Spleen (tissue), 11 donors: ENCODE results near the gene MEIS3. TPM values are rescaled to one million over a fixed set of nuclear protein-coding genes. Genes with fewer than 3 reads are reported as not detected.

Experiments used
- DNase-seq: peaks from one replicate; pipeline ENCODE4 v3.0.0-alpha.2; 2020
- H3K27ac ChIP-seq, 8 donors: fragments of 200-600 bp; sonication (generic) in 7 of 8; 1 replicate in 4 of 8; 2 replicates in 4 of 8; pipeline versions ENCODE4 v1.5.0 to v1.8.0; 2016 to 2021; ENCODE audit warnings: inconsistent platforms in 4 of 8, mild to moderate bottlenecking in 4 of 8, moderate library complexity in 1 of 8
- H3K27me3 ChIP-seq, 7 donors: fragments of 200-600 bp; sonication (generic) in 6 of 7; replicated peaks in 1 of 7; 1 replicate in 4 of 7; 2 replicates in 3 of 7; pipeline versions ENCODE4 v1.5.0 to v1.8.0; 2016 to 2021; ENCODE audit warnings: inconsistent platforms in 3 of 7, mild to moderate bottlenecking in 1 of 7
- H3K36me3 ChIP-seq, 6 donors: fragments of 200-600 bp; sonication (generic) in 5 of 6; 1 replicate in 4 of 6; 2 replicates in 2 of 6; pipeline versions ENCODE4 v1.5.0 to v1.8.0; 2016 to 2021; ENCODE audit warnings: inconsistent platforms in 2 of 6
- H3K4me1 ChIP-seq, 6 donors: fragments of 200-600 bp; sonication (generic) in 5 of 6; 1 replicate in 3 of 6; 2 replicates in 3 of 6; pipeline versions ENCODE4 v1.5.0 to v1.8.0; 2016 to 2021; ENCODE audit warnings: inconsistent platforms in 3 of 6
- H3K4me3 ChIP-seq, 8 donors: fragments of 200-600 bp; sonication (generic) in 7 of 8; 1 replicate in 4 of 8; 2 replicates in 4 of 8; pipeline versions ENCODE4 v1.5.0 to v1.8.0; 2016 to 2021; ENCODE audit warnings: inconsistent platforms in 4 of 8, mild to moderate bottlenecking in 4 of 8, moderate library complexity in 2 of 8
- H3K9me3 ChIP-seq, 8 donors: fragments of 200-600 bp; sonication (generic) in 7 of 8; 1 replicate in 4 of 8; 2 replicates in 4 of 8; pipeline versions ENCODE4 v1.5.0 to v1.8.0; 2016 to 2021; ENCODE audit warnings: inconsistent platforms in 4 of 8
- POLR2A ChIP-seq, 3 donors: fragments of 450-650 bp; IDR thresholded peaks; one replicate each; pipeline ENCODE4 v1.5.1; 2017; ENCODE audit warnings: antibody characterized with exemption in 3 of 3, mild to moderate bottlenecking in 1 of 3
- POLR2AphosphoS5 ChIP-seq, 3 donors: sonication (generic); formaldehyde crosslinking; IDR thresholded peaks; one replicate each; pipeline ENCODE4 v1.5.1; 2017; ENCODE audit warnings: antibody characterized with exemption in 3 of 3
- WGBS, 5 donors: extraction: QIAGEN DNeasy Blood & Tissue Kit in 3 of 5; methylation state at CpG; one replicate each; pipeline versions ENCODE4 v1.1.5 to v1.1.7; 2013 to 2018; 5-methylcytosine and 5-hydroxymethylcytosine counted together
- intact Hi-C: fragments of 100-400 bp; cut with DNase I; formaldehyde crosslinking; loops from one replicate; pipeline ENCODE4 v1.15.0; 2023; ENCODE audit warnings: low total_unique reads
- polyA plus RNA-seq, 3 donors: library from polyadenylated mRNA; stranded (reverse); fragments of 200-250 nt; gene quantifications; one replicate each; pipeline ENCODE4 v1.2.1, GENCODE V29; 2013
- total RNA-seq, 7 donors: library from RNA; depleted of rRNA in 3 of 7; stranded (reverse); fragments of >200 nt in 3 of 7; fragmentation: NEBNext Ultra II Directional in 4 of 7; extraction: Animal tissue kit (Norgen Biotek cat#: 25700) in 4 of 7; gene quantifications; one replicate each; pipeline versions ENCODE4 v1.1.0 to v1.2.1, GENCODE V29; 2016 to 2021
- TF ChIP-seq, protein P1 (sequence below), 11 experiments: fragments of 200-600 bp in 7 of 11; fragments of 450-650 bp in 4 of 11; sonication (generic) in 4 of 11; IDR thresholded peaks in 8 of 11; conservative IDR thresholded peaks in 3 of 11; 1 replicate in 7 of 11; 2 replicates in 4 of 11; pipeline versions ENCODE4 v1.4.0 to v1.8.0; 2016 to 2021; ENCODE audit warnings: antibody characterized with exemption in 11 of 11, inconsistent platforms in 4 of 11, mild to moderate bottlenecking in 1 of 11
- donor health status: healthy with polysubstance abuse.
- donor health status: DM: no; HTN: no; CAD: no; lungs with moderate emphysema.
- donor health status: DM: no; HTN: no; CAD: no.
- donor health status: Bipolar disorder and iron deficiency.
- donor health status: healthy.
- donor health status: DM: no; HTN: no; CAD: no.
- donor health status: DM: yes; HTN: yes; CAD: no.

Gene MEIS3
- total and polyA plus RNA-seq, 10 donors = 4.3 to 10.4 (median 7.1) TPM

DNA sequence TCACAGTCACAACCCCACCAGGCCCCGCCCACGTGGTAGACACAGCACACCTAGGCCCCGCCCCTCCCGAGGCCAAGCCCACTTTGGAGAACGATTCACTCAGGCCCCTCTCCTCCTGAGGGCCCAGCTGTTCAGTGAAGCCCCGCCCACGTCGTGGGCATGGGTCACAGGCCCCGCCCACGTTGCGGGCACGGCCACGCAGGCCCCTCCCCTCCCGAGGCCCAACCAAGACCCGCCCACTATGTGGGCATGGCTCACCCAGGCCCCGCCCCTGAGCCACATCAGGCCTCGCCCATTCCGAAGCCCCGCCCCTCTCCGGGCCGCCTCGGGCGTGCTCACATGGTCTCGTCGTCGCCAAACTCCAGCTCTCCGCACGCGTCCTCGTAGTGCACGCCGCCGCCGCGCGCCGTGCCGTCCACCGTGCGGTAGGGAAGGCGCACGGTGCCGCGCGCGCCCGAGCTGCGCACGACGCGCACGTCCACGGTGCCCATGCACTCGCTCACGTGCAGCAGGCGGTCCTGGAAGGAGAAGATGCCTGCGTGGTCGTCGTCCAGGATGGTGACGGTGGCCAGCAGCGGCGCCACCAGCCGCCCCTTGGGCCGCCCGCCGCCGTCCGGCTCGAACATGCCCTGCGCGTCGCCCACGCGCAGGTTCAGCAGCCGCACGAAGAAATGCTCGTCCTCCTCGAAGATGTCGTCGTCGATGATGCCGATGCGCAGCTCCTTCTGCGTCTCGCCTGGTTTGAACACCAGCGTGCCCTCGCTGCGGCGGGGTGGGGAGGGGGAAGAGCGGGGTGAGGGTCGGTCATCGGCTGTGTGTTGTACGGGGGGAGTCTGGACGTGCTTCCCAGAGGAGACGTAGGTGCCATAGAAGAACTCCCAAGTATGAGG is 28.4 kb upstream of the MEIS3 start:
- H3K27me3 ChIP-seq = peaks cover 5 to 91% (median 64%) of the 10 kb centered on the region in 7 donors
- peaks cover 0 to 12% (median 0%) of the 10 kb centered on the region in 8 donors for H3K9me3 ChIP-seq
- H3K27ac ChIP-seq = no peak overlapping the region
- no peak for TF ChIP-seq POLR2A (IDR thresholded peaks at IDR 0.05)
- no peak for TF ChIP-seq POLR2AphosphoS5 (IDR thresholded peaks at IDR 0.05)
- TF ChIP-seq, protein P1, sequence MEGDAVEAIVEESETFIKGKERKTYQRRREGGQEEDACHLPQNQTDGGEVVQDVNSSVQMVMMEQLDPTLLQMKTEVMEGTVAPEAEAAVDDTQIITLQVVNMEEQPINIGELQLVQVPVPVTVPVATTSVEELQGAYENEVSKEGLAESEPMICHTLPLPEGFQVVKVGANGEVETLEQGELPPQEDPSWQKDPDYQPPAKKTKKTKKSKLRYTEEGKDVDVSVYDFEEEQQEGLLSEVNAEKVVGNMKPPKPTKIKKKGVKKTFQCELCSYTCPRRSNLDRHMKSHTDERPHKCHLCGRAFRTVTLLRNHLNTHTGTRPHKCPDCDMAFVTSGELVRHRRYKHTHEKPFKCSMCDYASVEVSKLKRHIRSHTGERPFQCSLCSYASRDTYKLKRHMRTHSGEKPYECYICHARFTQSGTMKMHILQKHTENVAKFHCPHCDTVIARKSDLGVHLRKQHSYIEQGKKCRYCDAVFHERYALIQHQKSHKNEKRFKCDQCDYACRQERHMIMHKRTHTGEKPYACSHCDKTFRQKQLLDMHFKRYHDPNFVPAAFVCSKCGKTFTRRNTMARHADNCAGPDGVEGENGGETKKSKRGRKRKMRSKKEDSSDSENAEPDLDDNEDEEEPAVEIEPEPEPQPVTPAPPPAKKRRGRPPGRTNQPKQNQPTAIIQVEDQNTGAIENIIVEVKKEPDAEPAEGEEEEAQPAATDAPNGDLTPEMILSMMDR (IDR thresholded peaks at IDR 0.05 in 8 of 11, conservative IDR thresholded peaks at IDR 0.05 in 3 of 11) = no peak
- 8 to 23% (median 10%) methylated on average over 67 to 95 of the region's 95 CpGs for WGBS, 5 donors
- H3K4me3 ChIP-seq = peak overlapping the region in 2 of 8 donors; percentile 10 to 50
- peaks cover 22 to 43% (median 39%) of the 10 kb centered on the region in 6 donors for H3K4me1 ChIP-seq
- H3K36me3 ChIP-seq = no peaks in the 10 kb centered on the region
- intact Hi-C loops = no loop called here
- no peak for DNase-seq

DNA sequence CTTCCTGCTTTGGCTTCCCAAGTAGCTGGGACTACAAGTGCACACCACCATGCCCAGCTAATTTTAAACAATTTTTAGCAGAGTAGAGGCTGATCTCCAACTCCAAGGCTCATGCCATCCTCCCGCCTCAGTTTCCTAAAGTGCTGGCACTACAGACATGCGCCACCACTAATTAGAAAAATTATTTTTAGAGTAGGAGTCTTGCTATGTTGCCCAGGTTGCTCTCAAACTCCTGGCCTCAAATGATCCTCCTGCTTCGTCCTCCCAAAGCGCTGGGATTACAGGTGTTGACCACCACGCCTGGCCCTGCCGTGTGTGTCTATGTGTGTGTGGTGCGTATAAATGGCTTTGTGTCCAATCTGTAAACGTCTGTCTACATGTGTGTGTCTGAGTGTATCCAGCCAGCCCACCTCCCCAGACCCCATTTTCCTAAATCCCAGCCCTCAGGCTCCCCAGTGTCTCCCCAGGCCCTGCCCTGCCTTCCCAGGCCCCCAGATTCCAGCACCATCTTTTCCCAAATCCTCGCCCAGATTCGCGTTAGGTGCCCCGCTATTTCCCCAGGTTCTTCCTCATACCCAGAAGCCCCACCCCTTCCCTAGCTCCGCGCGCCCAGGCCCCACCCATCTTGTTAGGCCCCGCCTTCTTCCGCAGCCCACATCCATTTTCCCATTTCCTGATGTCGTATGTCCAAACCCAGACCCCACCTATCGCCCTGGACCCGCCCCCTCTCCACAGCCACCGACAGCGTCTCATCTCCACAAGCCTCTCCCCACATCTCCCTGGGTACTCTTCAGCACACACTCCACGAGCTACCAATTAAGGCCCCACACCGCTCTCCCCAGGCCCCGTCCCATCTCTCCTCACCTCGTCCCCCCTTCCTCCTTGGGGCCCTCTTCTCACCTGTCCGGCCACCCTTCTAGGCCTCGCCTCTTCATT is 27.5 kb upstream of the MEIS3 start:
- Histone ChIP-seq H3K27me3 (peaks cover 5 to 99% (median 67%) of the 10 kb centered on the region in 7 donors), H3K4me3 (peak overlapping the region in 2 of 8 donors; percentile 10 to 50), H3K27ac (no peak overlapping the region), H3K4me1 (peaks cover 22 to 43% (median 39%) of the 10 kb centered on the region in 6 donors), H3K9me3 (peaks cover 0 to 12% (median 0%) of the 10 kb centered on the region in 8 donors), H3K36me3 (no peaks in the 10 kb centered on the region)
- 16 to 24% (median 22%) methylated on average over 28 of the region's 28 CpGs for WGBS, 5 donors
- intact Hi-C loops = no loop called here
- TF ChIP-seq POLR2AphosphoS5 (IDR thresholded peaks at IDR 0.05) (no peak), POLR2A (IDR thresholded peaks at IDR 0.05) (no peak)
- TF ChIP-seq, protein P1 (IDR thresholded peaks at IDR 0.05 in 8 of 11, conservative IDR thresholded peaks at IDR 0.05 in 3 of 11) = no peak
- no peak for DNase-seq

DNA sequence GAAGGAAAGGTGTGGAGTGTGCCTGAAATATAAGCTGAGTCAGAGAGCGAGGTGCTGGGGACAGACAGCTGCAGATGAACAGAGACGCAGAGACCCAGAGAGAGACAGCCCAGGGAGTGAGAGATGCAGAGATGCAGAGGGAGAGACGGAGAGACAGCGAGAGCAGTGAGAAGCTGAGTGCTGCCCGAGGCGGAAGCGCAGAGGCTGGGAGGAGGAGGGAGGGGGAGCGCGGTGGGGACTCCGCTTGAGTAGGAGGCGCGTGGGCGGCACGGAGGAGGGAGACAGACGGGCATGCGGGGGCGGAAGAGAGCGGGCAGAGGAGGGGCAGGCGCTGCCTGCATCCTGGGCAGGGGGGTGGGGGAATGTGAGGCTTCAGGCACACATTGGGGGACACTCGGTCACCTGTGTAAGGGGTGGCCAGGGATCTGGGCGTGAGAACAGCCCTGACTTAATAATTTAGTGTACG is 26.6 kb upstream of the MEIS3 start:
- peak; percentile 92 for DNase-seq
- peak in 2 of 3 donors; percentile 44 to 59 for TF ChIP-seq POLR2AphosphoS5 (IDR thresholded peaks at IDR 0.05)
- TF ChIP-seq, protein P1 (IDR thresholded peaks at IDR 0.05 in 8 of 11, conservative IDR thresholded peaks at IDR 0.05 in 3 of 11) = no peak

More for the DNA sequence above, 26.6 kb upstream of the MEIS3 start:
- intact Hi-C loops = no loop called here
- Histone ChIP-seq H3K27me3 (peaks cover 5 to 99% (median 73%) of the 10 kb centered on the region in 7 donors), H3K27ac (no peak overlapping the region), H3K4me3 (peak overlapping the region in 2 of 8 donors; percentile 10 to 45), H3K9me3 (peaks cover 0 to 12% (median 0%) of the 10 kb centered on the region in 8 donors), H3K4me1 (peaks cover 22 to 43% (median 39%) of the 10 kb centered on the region in 6 donors), H3K36me3 (no peaks in the 10 kb centered on the region)
- WGBS, 5 donors = 2 to 4% (median 3%) methylated on average over 22 of the region's 22 CpGs
